SH-SY5Y (cell line): ENCODE measurements around the gene ZNF574.

Experiments
- GATA2 ChIP-seq: IDR thresholded peaks from 2 replicates; pipeline ENCODE4 v1.6.1; 2011; ENCODE audit warnings: mild to moderate bottlenecking, low read depth, low read length
- GATA3 ChIP-seq: IDR thresholded peaks from 2 replicates; pipeline ENCODE4 v1.6.1; 2011; ENCODE audit warnings: low read depth, mild to moderate bottlenecking, low read length, moderate library complexity

DNA sequence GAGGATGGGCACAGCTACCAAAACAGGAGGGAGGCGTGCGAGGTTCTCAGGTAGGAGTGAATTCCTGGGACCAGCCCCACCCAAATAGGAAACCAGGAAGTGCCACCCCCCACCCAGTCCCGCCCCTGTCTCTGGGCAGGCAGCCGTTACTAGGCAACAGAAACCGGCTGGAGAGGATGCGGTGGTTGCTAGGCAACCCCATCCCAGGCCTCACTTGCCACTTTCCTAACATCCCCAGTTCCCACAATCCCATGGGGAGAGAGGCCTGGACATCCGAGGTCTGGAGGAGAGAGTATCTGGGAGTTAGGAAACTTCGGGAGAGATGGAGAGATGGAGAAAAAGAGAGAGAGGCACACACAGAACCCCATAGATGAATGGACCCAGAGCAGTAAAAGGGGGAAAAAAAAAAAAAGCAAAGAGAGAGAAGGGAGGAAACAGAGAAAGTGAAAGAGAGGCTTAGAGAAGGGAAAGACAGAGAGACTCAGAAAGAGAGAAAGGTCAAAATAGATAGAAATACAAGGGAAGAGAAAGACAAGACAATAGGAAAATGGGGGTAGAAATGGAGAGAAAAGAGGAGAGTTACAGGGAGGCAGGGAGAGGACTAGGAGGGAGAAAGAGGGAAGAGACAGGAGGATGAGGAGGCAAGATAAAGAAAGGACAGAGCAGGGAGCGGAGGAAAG, 9.8 kb upstream of the ZNF574 start:
- no peak for TF ChIP-seq GATA3
- TF ChIP-seq GATA2, result no peak
